Urinary bladder (tissue), 4 donors: ENCODE data around the gene GPR61. TPM values are rescaled to one million over a fixed set of nuclear protein-coding genes. Genes with fewer than 3 reads are reported as not detected.

Source experiments
- DNase-seq: peaks from one replicate; pipeline ENCODE4 v3.0.0-alpha.2; 2015; ENCODE audit errors: extremely low spot score
- H3K27ac ChIP-seq: one replicate; pipeline ENCODE4 v1.5.1; 2013; ENCODE audit warnings: low read depth, mild to moderate bottlenecking, moderate library complexity
- H3K36me3 ChIP-seq: one replicate; pipeline ENCODE4 v1.6.1; 2013; ENCODE audit warnings: mild to moderate bottlenecking, moderate library complexity; ENCODE audit not compliant: insufficient read depth
- H3K4me1 ChIP-seq: one replicate; pipeline ENCODE4 v1.6.1; 2013; ENCODE audit warnings: mild to moderate bottlenecking, moderate library complexity; ENCODE audit not compliant: insufficient read depth
- H3K4me3 ChIP-seq: one replicate; pipeline ENCODE4 v1.5.1; 2013; ENCODE audit warnings: low read depth, low read length
- WGBS: extraction: QIAGEN DNeasy Blood & Tissue Kit; methylation state at CpG from one replicate; pipeline ENCODE4 v1.1.7; 2013; 5-methylcytosine and 5-hydroxymethylcytosine counted together
- polyA plus RNA-seq: library from polyadenylated mRNA; stranded (reverse); fragments of 200-250 nt; gene quantifications from one replicate; pipeline ENCODE4 v1.2.3, GENCODE V29; 2013
- small RNA-seq: library from RNA; depleted of rRNA; stranded (forward); fragments of <200 nt; gene quantifications from one replicate; pipeline ENCODE3, GENCODE V24; 2014
- total RNA-seq: library from RNA; depleted of rRNA; stranded (reverse); fragments of >200 nt; gene quantifications from one replicate; pipeline ENCODE4 v1.2.3, GENCODE V29; 2014
- donor health status: healthy with polysubstance abuse.
- donor health status: healthy.

GPR61 gene
- total and polyA plus RNA-seq, 2 donors = 0.11 TPM; not detected in 1

DNA sequence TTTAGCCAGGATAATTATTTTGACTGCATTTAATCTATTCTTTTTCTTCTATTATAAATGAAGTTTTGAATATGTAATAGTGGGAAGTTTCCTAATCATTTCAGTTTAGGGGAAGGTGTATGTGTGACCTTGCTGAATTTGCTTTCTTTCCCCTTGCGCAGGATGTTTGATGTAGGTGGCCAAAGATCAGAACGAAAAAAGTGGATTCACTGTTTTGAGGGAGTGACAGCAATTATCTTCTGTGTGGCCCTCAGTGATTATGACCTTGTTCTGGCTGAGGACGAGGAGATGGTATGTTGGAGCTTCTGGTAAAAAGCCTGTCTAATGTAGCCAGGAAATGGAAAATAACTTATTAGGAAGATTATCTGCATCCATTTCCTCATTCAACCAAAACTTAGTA is 46.4 kb downstream of the GPR61 start:
- Histone ChIP-seq H3K36me3 (peaks cover 4% of the 10 kb centered on the region), H3K4me3 (no peak overlapping the region), H3K27ac (no peak overlapping the region), H3K4me1 (no peaks in the 10 kb centered on the region)
- DNase-seq = no peak
- 94% methylated on average over 3 of the region's 3 CpGs for WGBS

DNA sequence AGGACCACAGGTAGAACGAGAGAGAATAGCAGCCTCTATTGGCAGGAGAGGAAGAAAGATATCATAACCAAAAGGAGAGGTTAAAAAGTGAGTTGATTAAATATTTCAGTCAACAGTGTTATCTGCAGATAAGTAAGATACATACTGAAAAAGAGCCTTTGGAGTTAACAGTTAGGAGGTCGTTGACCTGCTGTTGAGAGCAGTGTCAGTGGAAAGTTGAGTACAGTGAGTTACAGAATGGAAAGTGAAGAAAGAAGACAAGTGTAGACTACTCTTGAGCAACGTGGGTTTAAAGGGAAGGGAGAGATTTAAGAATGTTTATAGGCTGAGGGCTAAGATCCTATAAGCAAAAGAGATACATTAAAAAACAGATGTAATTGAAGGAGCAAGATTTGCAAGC is 49.5 kb downstream of the GPR61 start:
- DNase-seq = no peak
- Histone ChIP-seq H3K4me1 (no peaks in the 10 kb centered on the region), H3K4me3 (no peak overlapping the region), H3K36me3 (peaks cover 4% of the 10 kb centered on the region), H3K27ac (no peak overlapping the region)
- WGBS = 81% methylated on average over 3 of the region's 3 CpGs

DNA sequence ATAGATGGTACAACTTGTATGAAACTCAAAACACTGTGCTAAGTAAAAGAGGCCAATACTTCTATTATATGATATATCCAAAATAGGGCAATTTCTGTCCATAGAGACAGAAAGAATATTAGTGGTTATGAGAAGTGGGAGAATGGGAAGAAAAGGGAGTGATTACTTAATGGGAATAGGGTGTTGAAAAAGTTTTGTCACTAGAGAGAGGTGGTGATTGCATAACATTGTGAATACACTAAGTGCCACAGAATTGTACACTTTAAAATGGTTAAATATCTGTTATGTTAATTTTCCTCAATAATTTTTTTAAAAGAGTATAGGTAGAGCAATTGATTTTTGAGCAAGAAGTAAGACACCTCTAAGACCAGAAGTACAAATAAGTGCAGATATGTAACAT is 50.0 kb downstream of the GPR61 start:
- DNase-seq = no peak
- Histone ChIP-seq H3K36me3 (peaks cover 3% of the 10 kb centered on the region), H3K27ac (no peak overlapping the region), H3K4me1 (no peaks in the 10 kb centered on the region), H3K4me3 (no peak overlapping the region)

DNA sequence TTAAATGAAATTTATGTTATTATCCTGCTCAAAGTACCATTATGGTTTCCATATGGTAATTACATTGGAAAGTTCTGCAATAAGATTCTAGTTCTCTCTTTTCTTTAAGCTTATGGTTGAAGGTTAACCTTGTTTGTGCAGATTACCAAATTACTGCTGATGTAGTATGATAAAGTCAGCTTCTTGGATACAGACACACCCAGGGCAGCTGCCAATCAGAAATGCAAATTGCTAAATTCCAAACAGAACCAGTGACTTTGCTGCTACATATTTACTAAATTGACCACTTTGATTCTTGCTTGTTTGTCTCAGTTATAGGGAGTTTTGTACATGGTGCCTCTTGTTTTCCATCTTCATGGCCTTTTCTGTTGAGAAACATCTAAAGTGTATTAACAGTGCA is 53.2 kb downstream of the GPR61 start:
- DNase-seq = no peak
- Histone ChIP-seq H3K27ac (no peak overlapping the region), H3K36me3 (no peaks in the 10 kb centered on the region), H3K4me1 (no peaks in the 10 kb centered on the region), H3K4me3 (no peak overlapping the region)

DNA sequence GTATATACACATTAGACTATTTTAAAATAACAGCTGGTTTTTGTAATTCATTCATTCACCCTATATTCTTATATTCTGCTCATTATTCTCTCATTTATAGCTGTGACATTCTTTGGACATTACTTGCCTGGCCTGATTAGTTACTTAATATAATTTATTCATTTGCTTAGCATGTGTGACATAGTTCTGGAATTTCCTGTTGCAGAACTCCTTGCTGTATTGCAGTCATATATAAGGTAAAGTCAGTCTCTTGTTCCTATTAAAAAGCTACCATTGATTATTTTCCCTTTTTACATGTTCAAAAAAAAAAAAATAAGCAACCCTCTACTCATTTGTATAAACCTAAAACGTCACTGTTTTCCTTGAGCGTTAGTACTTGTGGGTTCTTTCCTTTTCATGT is 55.9 kb downstream of the GPR61 start:
- Histone ChIP-seq H3K36me3 (no peaks in the 10 kb centered on the region), H3K27ac (no peak overlapping the region), H3K4me3 (no peak overlapping the region), H3K4me1 (no peaks in the 10 kb centered on the region)
- no peak for DNase-seq
- 85% methylated on average over 2 of the region's 2 CpGs for WGBS

Small RNAs within 50 kb of the gene (small RNA-seq; reads per million reads assigned to genes)
- not detected for gene RNU6V

Other genes starting within 250 kb of the GPR61 start
- gene MYBPHL, start 232.9 kb upstream of the GPR61 start, total RNA-seq = not detected
- gene MYBPHL, start 232.9 kb upstream of the GPR61 start, polyA plus RNA-seq = 0.22 TPM
- gene SORT1, start 142.0 kb upstream of the GPR61 start, total RNA-seq = 26.5 TPM
- 30.6 TPM for gene SORT1, start 142.0 kb upstream of the GPR61 start, polyA plus RNA-seq
- gene PSMA5, start 113.4 kb upstream of the GPR61 start, total RNA-seq = 35.5 TPM
- gene PSMA5, start 113.4 kb upstream of the GPR61 start, polyA plus RNA-seq = 53.5 TPM
- 2.4 TPM for gene SYPL2, start 73.3 kb upstream of the GPR61 start, total RNA-seq
- 4.5 TPM for gene SYPL2, start 73.3 kb upstream of the GPR61 start, polyA plus RNA-seq
- gene ATXN7L2, start 56.0 kb upstream of the GPR61 start, total RNA-seq = 2.0 TPM
- gene ATXN7L2, start 56.0 kb upstream of the GPR61 start, polyA plus RNA-seq = 4.0 TPM
- 4.0 TPM for gene CYB561D1, start 45.8 kb upstream of the GPR61 start, total RNA-seq
- gene CYB561D1, start 45.8 kb upstream of the GPR61 start, polyA plus RNA-seq = 9.4 TPM
- gene AMIGO1, start 30.1 kb upstream of the GPR61 start, total RNA-seq = 2.9 TPM
- 6.4 TPM for gene AMIGO1, start 30.1 kb upstream of the GPR61 start, polyA plus RNA-seq
- gene GNAI3, start 8.7 kb downstream of the GPR61 start, total RNA-seq = 17.4 TPM
- 5.1 TPM for gene GNAI3, start 8.7 kb downstream of the GPR61 start, polyA plus RNA-seq
- gene GNAT2, start 79.7 kb downstream of the GPR61 start, total RNA-seq = not detected
- gene GNAT2, start 79.7 kb downstream of the GPR61 start, polyA plus RNA-seq = not detected
- 36.1 TPM for gene AMPD2, start 80.0 kb downstream of the GPR61 start, total RNA-seq
- gene AMPD2, start 80.0 kb downstream of the GPR61 start, polyA plus RNA-seq = 29.2 TPM
- gene GSTM4, start 116.2 kb downstream of the GPR61 start, total RNA-seq = 12.4 TPM
- gene GSTM4, start 116.2 kb downstream of the GPR61 start, polyA plus RNA-seq = 58.2 TPM
- 78.0 TPM for gene GSTM2, start 128.2 kb downstream of the GPR61 start, total RNA-seq
- 77.9 TPM for gene GSTM2, start 128.2 kb downstream of the GPR61 start, polyA plus RNA-seq
- not detected for gene GSTM1, start 147.9 kb downstream of the GPR61 start, total RNA-seq
- 1.1 TPM for gene GSTM1, start 147.9 kb downstream of the GPR61 start, polyA plus RNA-seq
- gene GSTM5, start 172.4 kb downstream of the GPR61 start, total RNA-seq = 18.2 TPM
- 25.2 TPM for gene GSTM5, start 172.4 kb downstream of the GPR61 start, polyA plus RNA-seq
- gene GSTM3, start 201.2 kb downstream of the GPR61 start, total RNA-seq = 67.5 TPM
- gene GSTM3, start 201.2 kb downstream of the GPR61 start, polyA plus RNA-seq = 116 TPM
- not detected for gene EPS8L3, start 224.1 kb downstream of the GPR61 start, total RNA-seq
- 0.23 TPM for gene EPS8L3, start 224.1 kb downstream of the GPR61 start, polyA plus RNA-seq